ENCODE measurements around the gene IL21R.
A peak's percentile ranks its signal among the peaks of the same experiment; 100 is the strongest.
"Not testable (repeated sequence)": the region's sequence is repeated elsewhere in the genome, so short reads cannot be mapped to it uniquely, and the experiment has no call there.

Gene IL21R

DNA sequence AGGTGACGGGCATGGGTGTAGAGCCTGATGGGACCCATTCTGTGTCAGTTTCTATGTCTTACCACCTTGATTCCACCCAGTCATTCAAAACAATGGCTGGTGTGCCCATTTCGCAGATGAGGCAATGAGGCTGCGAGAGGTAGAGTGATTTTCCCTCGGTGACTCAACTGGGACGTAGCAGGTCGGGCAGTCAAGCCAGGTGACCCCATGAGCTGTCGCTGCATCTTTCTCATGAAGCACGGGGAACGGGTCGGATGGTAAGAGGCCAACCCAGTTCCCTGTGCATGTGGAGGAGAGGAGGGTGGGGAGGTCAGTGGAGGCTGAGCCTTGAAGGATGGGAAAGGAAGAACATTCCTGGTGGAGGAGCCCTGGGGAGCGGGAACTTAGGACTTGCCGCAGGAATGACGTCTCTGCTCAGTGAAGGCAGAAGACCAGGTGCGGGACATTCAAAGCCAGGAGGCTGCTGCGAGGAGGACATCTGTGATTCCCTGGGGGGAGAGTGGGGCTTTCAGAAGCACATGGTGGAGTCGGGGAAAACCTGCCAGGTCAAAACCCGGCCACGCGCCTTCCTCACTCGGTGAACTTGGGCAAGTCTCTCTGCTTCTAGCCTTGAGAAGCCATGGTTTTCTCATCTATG lies 1.1 kb downstream of the IL21R start:
- DNase-seq: peak; percentile 49

GRCh38 chr16:27403601-27403992 lies 1.6 kb downstream of the IL21R start:
- DNase-seq: no peak

DNA sequence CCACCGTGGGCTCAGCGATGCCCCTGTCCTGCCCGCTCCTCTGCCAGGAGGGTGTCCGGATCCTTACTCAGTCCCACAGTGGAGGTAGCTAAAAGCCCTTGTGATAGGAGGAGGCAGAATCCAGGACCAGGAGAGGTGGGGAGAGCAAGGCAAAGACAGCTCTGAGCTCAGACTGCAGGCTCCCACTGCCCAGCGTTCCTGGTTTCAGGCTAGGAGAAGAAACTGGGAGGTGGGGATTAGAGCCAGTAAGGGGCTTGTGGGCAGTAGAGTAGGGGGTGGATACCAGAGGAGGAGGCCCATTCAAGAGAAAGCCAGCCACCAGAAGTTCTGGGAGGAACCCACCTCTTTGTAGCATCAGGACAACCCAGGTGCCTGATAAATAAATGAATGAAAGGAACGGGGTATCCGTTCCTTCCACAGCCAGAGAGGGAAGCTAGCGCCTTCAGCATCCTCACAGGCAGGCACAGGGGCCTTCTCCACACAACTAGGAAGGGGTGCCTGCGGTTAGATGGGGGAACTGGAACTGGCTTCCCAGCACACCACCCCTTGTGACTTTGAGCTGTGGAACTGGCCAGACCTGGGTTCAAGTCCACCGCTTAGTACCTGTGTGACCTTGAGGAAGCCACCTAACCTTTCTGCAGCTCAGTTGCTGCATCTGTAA lies 2.3 kb downstream of the IL21R start:
- peak; percentile 29 for DNase-seq

GRCh38 chr16:27405546-27406451 lies 3.8 kb downstream of the IL21R start:
- peak; percentile 77 for DNase-seq

DNA sequence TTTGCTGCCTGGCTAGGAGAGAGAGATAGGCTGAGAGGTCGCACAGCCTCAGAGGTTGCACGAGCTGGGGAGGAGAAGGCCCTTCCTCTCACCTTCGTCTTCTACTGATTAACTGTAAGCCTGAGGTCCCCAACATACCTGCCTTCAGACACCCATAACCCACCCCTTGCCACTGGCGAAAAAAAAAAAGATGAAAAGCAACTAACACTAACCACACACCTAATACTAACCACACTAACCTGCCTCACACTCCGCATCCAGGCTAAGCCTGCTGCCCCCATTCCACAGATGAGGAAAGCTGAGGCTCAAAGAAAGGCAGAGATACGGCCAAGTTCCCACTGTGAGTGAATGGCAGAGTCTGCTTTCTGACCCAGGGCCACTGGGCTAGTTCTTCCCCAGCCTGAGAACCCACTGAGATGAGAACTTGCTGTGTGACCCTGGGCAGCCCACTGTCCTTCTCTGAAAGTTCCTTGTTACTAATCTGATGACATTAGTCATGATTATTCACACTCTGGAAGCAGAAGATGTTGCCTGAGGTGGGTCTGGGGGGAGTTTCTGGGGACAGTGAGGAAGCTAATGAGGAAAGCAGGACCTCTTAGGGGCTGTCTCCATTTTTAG lies 4.6 kb downstream of the IL21R start:
- DNase-seq: no peak

DNA sequence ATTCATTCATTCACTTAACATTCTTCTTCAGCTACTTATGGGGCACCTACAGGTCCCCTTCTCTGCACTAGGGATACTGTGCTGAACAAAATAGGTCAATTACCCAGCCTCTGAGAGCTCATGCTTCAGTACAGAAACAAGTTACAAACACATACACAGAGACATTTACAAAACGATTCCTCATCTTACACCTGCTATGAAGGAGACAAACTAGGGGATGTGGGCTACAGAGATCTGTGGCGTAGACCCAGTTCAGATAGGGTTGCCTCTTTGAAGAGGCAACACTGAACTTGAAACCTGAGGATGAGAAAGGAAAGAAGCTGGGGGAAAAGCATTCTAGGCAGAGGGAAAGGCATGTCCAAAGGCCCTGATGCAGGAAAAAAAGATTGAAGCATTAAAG lies 5.2 kb downstream of the IL21R start:
- no peak for DNase-seq

DNA sequence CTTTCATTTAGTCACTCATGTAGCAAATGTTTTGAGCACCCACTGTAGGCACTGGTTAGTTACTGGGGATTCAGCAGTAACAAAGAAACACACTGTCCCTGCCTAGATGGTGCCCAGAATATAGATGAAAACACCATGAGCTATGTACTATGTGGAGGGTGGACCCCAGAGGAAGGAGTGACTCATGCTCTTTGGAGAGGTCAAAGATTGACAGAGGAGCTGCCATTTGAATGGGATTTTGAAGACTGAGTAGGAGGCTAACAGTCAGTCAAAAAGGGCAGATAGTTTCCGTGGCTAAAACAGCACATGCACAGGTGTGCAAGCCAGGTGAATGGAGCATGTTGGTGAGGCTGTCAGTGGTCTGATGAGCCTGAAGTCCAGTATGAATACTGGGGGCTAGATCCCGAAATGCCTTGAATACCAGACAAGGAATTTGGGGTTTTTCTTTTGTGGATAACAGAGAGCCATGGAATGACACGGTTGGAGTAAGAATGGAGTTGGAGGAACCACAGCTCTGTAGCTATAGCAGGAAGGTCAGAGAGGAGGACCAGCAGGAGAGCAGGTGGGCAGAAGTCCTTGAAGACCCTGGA lies 6.1 kb downstream of the IL21R start:
- DNase-seq: peak; percentile 25

- no peak for DNase-seq
Observed at GRCh38 chr16:27408602-27409031, 6.6 kb downstream of the IL21R start.

GRCh38 chr16:27409958-27410357 lies 8.0 kb downstream of the IL21R start:
- DNase-seq: not testable (repeated sequence)

DNA sequence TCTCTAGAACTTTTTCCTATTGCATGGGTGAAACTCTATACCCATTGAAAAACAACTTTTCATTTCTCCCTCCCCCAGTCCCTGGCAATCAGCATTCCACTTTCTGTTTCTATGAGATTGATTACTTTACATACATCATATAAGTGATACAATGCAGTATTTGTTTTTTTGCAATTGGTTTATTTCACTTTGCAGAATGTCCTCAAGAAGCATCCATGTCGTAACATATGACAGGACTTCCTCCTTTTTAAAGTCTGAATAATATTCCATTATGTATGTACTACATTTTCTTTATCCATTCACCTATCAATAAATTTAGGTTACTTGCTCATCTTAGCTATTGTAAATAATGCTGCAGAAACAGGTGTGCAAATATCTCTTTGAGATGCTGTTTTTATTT lies 8.8 kb downstream of the IL21R start:
- no peak for DNase-seq

GRCh38 chr16:27413956-27414355 lies 12.0 kb downstream of the IL21R start:
- DNase-seq: no peak

DNA sequence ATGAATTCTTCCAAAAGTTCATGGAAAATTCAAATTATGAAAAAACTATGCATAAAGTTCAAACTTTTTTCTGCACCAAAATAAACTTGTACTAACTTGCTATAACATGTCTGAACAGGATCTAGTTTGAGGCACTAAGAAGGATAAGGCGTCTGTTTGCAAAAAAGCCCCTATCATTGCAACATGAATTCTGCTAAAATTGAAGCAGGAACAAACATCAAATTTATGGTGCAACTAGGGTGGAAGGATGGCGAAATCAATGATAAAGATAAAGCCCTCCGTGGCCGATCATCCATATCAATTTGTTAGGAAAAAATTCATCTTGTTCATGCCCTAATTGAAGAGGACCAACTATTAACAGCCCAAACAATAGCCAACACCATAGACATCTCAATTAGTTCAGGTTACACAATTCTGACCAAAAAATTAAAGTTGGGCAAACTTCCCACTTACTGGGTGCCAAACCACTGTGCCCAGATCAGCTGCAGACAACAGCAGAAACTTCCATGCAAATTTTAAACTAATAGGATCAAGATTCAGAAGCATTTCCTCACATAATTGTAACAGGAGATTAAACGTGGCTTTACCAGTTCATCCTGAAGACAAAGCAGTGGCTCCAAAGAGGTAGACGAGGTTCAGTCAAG lies 12.9 kb downstream of the IL21R start:
- no peak for DNase-seq

GRCh38 chr16:27417047-27417671 lies 15.2 kb downstream of the IL21R start:
- no peak for DNase-seq

DNA sequence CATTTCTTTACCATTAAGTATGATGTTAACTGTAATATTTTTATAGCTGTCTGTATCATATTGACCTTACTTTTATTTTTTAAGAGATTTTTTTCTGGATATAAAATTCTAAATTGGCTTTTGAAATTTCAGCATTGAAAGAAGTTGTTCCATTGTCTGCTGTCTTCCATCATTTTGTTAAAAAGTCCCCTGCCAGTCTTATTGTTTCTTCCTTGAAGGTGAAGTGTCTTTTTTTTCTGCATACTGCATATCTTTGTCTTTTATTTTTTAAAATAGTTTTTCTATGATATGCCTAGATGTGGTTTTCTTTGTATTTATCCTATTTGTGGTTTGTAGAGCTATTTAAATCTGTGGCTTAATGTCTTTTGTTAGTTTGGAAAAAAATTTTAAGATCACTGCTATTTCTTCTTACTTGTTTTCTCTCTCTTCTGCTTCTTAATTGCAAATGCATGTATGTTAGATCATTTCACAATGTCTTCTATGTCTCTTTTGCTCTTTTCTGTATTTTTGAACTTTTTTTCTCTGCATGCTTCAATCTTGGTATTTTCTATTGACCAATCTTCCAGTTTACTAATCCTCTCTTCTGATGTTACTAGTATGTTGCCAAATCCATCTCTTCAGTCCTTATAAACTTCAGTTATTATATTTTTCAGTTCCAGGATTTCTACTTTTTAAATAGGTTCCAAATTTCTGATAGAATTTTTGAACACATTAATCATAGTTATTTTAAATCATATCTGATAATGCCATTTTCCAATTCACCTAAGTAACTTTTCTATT lies 20.2 kb downstream of the IL21R start:
- DNase-seq: no peak

GRCh38 chr16:27424772-27425498 lies 23.0 kb downstream of the IL21R start:
- no peak for DNase-seq

GRCh38 chr16:27425961-27426360 lies 24.0 kb downstream of the IL21R start:
- DNase-seq: no peak

DNA sequence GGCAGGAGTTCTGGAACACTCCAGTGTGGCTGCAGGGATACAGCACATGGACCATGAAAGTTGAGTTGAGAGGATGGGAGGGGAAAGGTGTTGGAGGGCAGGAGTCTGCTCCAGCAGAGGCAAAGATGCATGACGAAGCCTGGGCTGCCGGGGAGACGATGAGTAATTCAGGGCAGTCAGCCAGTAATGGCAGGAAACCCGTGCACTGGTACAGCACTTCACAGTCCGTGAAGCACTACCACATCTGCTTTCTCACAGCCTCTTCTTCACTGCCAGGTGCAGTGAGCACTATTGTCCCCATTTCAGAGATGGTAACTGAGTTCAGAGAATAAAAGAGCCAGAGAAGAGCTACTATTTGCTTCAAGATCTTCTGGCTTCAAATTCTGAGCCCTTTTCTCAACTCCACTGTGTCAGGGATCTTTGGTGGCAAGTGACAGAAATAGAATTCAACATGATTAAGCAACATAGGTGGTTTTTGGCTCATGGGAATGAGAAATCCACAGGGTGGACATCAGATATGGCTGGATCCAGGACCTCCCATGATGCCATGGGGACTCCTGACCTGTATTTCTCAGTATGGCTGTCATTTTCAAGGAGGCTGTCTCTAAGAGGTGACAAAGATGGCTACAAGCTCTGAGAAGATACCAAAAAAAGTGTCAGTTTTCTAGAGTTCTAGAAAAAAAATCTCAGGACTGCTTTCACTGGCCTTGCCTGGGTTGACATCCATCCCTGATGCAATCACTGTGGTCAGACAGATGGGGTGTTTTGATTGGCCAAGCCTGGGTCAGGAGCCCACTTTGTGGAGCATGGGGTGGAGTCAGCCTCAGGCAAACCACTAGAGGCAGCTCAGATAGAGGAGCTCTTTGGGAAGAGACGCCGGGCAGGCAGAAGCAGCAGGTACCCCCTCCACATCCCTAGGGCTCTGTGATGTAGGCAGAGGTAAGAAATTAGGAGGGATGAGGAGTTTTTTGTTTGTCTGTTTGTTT lies 24.7 kb downstream of the IL21R start:
- peak; percentile 64 for DNase-seq

GRCh38 chr16:27427538-27427937 lies 25.6 kb downstream of the IL21R start:
- DNase-seq: no peak

Data from stimulated activated CD4-positive, alpha-beta T cell treated with anti-CD3 and anti-CD28 coated beads, Interleukin-12 subunit alpha, Interleukin-12 subunit beta, amount 100 ng/mL, for 4 hours (primary cell).